SK-N-SH (cell line): ENCODE results near the gene PCNX1.

Experiments
- CHD2 ChIP-seq: fragments of 150-350 bp; IDR thresholded peaks from 2 replicates; pipeline ENCODE4 v1.6.1; 2018; ENCODE audit warnings: low read length; ENCODE audit not compliant: partially characterized antibody
- ELF1 ChIP-seq: IDR thresholded peaks from 2 replicates; pipeline ENCODE4 v1.4.0; 2012
- EZH2phosphoT487 ChIP-seq: fragments of 200-600 bp; sonication (generic); IDR thresholded peaks from 2 replicates; pipeline ENCODE4 v1.6.1; 2017; ENCODE audit warnings: low read depth, mixed run types, mild to moderate bottlenecking, antibody characterized with exemption, moderate library complexity, borderline replicate concordance
- GABPA ChIP-seq: IDR thresholded peaks from 2 replicates; pipeline ENCODE4 v1.4.0; 2012; ENCODE audit warnings: low read depth, mild to moderate bottlenecking
- JUND ChIP-seq: IDR thresholded peaks from 2 replicates; pipeline ENCODE4 v1.4.0; 2012
- POLR2AphosphoS5 ChIP-seq: IDR thresholded peaks from 2 replicates; pipeline ENCODE4 v1.6.1; 2012; ENCODE audit warnings: low read depth, low read length
- REST ChIP-seq: IDR thresholded peaks from 2 replicates; pipeline ENCODE4 v1.6.1; 2012; ENCODE audit warnings: mild to moderate bottlenecking, low read depth, low read length, moderate library complexity
- RFX5 ChIP-seq: IDR thresholded peaks from 2 replicates; pipeline ENCODE4 v1.6.1; 2012; ENCODE audit warnings: mild to moderate bottlenecking, improper control_type of control experiment, low read length
- SIN3A ChIP-seq: IDR thresholded peaks from 2 replicates; pipeline ENCODE4 v1.6.1; 2012; ENCODE audit warnings: low read depth, mild to moderate bottlenecking, low read length, moderate library complexity, borderline replicate concordance
- SMC3 ChIP-seq: IDR thresholded peaks from 2 replicates; pipeline ENCODE4 v1.6.1; 2012; ENCODE audit warnings: low read depth, low read length, improper control_type of control experiment
- TCF12 ChIP-seq: IDR thresholded peaks from 2 replicates; pipeline ENCODE4 v1.4.0; 2012
- TEAD4 ChIP-seq: IDR thresholded peaks from 2 replicates; pipeline ENCODE4 v1.4.0; 2012; ENCODE audit warnings: mild to moderate bottlenecking, borderline replicate concordance; ENCODE audit not compliant: insufficient read depth
- ZBTB33 ChIP-seq: IDR thresholded peaks from 2 replicates; pipeline ENCODE4 v1.4.0; 2012; ENCODE audit warnings: low read depth, borderline replicate concordance
- TF ChIP-seq, protein P1 (sequence below): fragments of 200-600 bp; sonication (generic); IDR thresholded peaks from 2 replicates; pipeline ENCODE4 v1.6.1; 2017; ENCODE audit warnings: antibody characterized with exemption, mild to moderate bottlenecking, moderate library complexity

DNA sequence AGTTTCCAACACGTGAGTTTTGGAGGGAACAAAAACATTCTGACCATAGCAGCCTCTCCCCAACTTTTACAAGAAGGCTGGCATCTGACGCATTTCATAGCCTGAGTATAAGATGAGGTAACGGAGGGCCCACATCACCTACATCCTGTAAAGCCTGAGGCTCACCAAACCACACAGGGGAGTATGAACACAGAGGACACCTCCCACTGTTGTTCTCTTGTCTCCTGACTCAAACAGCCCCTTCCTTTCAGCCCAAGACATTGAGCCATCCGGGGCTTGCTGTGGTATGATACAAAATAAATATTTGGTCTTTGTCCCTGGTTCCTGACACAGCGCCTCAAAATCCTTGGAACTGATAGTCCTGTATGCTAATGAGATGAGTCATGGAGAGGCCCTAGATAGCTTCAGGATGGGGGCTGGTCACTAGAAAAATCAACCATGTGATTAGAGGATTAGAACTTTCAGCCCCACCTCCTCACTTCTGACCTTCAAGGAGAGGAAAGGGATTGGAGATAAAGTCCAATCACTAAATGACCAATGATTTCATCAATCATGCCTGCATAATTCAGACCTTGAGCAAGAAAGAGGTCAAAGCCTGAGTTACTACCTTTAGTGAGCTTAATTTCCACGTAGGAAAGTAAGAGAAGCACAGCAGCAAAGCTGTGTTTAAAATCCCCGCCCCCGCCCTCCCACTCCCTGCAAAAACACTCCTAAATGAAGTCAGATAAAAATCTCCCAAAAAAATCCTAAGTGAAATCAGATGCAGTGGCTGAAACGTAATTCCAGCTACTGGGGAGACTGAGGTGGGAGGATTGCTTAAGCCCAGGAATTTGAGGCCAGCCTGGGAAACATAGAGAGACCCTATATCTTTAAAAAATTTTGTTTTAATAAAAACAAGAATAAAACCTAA, 236.4 kb downstream of the PCNX1 start:
- TF ChIP-seq, protein P1, sequence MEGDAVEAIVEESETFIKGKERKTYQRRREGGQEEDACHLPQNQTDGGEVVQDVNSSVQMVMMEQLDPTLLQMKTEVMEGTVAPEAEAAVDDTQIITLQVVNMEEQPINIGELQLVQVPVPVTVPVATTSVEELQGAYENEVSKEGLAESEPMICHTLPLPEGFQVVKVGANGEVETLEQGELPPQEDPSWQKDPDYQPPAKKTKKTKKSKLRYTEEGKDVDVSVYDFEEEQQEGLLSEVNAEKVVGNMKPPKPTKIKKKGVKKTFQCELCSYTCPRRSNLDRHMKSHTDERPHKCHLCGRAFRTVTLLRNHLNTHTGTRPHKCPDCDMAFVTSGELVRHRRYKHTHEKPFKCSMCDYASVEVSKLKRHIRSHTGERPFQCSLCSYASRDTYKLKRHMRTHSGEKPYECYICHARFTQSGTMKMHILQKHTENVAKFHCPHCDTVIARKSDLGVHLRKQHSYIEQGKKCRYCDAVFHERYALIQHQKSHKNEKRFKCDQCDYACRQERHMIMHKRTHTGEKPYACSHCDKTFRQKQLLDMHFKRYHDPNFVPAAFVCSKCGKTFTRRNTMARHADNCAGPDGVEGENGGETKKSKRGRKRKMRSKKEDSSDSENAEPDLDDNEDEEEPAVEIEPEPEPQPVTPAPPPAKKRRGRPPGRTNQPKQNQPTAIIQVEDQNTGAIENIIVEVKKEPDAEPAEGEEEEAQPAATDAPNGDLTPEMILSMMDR = no peak
- TF ChIP-seq JUND (peak; percentile 32; the same call in 1 of the 2 replicates), REST (no peak), POLR2AphosphoS5 (no peak), TCF12 (no peak), ELF1 (no peak), RFX5 (no peak), ZBTB33 (no peak), EZH2phosphoT487 (no peak), GABPA (no peak), CHD2 (no peak), SMC3 (no peak), TEAD4 (no peak), SIN3A (no peak)
